DMS 273 treated with DMSO at 0.1 percent for 48 hours (cell line): ENCODE results near the gene CTXND1.
"Not testable (repeated sequence)": the region's sequence is repeated elsewhere in the genome, so short reads cannot be mapped to it uniquely, and the experiment has no call there.

ENCODE experiments used
- DNase-seq: peaks from one replicate; lab custom pipeline; 2025; lab: John Stamatoyannopoulos, UW

The CTXND1 gene

DNA sequence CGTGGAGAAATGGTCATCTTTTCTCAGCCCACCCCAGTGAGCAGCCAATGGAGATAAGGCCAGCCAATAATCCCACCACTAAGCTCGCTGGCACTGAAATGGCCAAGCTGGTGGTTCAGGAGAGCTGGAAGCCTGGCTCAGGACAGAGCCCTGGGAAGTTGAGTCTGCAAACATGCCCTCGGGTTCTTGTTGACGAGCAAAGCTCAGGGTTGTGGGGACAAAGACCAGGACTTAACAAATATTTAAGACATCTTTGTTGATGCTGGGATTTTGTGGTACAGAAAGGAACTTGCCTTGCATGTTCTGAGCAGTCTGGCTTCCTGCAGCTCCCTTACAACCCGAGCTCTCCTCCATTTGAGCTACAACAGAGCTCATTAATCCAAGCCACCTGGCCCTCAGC is 94.8 kb downstream of the CTXND1 start:
- DNase-seq = no peak

DNA sequence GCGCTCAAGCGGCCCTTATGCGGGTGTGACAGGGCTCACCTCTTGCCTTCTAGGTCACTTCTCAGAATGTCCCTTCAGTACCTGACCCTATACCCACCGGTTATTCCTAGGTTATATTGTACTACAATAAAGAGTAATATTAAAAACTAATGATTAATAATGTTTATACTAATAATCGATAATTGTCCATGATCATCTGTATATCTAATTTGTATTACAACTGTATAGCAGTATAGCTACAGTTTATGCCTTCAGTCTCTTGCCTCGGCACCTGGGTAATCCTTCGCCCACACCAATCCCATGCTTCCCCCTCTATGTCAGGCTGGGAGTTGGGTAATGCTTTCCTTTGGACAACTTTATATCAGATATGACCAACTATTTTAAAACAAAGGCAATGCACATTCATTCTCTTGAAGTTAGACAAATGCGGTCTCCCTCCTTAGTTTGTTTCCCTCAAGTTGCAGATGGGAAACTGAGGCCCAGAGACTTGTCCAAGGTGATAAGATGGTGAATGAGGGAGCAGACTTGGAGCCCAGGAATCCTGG is 95.8 kb downstream of the CTXND1 start:
- no peak for DNase-seq

DNA sequence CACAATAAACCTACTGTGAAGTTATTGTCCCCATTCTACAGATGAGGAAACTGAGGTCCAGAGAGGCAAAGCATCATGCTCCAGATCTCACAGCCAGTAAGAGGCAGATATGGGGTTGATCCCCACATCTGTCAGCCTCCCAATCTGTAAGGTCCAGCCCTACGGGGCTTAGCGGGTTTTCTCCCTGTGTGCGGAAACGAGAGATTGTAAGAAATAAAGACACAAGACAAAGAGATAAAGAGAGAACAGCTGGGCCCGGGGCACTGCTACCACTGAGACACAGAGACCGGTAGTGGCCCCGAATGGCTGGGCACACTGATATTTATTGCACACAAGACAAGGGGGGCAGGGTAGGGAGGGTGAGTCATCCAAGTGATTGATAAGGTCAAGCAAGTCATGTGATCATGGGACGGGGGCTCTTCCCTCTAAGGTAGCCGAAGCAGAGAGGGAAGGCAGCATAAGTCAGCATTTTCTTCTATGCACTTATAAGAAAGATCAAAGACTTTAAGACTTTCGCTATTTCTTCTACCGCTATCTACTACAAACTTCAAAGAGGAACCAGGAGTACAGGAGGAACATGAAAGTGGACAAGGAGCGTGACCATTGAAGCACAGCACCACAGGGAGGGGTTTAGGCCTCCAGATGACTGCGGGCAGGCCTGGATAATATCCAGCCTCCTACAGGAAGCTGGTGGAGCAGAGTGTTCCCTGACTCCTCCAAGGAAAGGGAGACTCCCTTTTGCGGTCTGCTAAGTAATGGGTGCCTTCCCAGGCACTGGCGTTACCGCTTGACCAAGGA is 96.4 kb downstream of the CTXND1 start:
- DNase-seq = not testable (repeated sequence)

DNA sequence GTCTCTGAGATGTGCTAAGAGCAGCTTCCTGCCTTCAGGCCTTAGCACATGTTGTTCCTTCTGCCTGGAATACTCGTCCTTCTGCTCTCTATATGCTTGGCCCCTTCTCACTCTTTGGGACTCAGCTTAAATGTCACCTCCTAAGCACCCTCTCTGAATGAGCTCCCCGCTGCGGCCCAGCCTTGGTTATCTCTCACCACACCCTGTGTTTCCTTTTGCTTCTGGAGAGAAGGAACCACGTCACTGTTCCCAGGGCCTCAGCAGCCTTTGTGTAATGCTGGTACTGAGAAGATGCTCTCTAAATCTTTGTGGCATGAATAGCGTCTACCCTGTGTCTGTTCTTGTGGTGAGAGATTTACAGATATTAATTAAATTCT is 97.0 kb downstream of the CTXND1 start:
- no peak for DNase-seq

DNA sequence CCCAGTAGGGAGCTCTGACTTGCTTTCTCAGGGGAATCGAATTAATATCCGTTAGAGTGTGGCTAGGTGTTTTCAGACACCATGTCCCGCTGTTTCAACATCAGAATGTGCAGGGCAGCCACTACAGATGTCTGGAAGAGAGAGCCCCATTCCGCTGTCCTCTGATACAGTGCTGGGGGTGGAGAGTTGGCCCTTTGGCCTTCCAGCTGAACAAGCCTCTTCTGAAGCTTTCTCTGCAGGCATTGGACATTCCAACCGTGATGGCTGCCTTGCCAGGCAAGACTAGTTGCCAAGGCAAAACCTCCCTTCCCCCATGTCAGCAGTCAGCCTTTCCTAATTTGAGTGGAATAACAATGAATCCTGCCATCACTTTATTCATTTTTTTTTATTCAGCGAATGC is 97.7 kb downstream of the CTXND1 start:
- DNase-seq = no peak

DNA sequence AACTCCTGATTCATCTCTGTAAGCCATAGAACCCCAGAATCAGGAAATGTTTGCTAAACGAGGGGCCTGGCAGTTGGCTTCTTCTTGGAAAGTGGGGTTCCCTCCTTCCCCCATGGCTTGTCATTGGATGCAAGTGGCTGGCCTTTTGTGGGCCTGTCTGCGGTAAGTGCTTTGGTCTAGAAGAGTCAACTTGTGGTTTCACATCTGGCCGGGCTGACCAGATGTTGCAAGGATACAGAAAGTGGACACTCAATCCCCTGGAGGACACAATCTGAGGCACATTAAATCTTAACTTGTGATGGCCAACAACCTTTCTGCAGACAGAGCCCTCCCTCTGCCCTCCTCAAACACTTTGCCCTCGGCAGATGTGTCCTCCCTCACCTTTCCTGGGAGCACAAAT is 98.1 kb downstream of the CTXND1 start:
- DNase-seq = no peak

DNA sequence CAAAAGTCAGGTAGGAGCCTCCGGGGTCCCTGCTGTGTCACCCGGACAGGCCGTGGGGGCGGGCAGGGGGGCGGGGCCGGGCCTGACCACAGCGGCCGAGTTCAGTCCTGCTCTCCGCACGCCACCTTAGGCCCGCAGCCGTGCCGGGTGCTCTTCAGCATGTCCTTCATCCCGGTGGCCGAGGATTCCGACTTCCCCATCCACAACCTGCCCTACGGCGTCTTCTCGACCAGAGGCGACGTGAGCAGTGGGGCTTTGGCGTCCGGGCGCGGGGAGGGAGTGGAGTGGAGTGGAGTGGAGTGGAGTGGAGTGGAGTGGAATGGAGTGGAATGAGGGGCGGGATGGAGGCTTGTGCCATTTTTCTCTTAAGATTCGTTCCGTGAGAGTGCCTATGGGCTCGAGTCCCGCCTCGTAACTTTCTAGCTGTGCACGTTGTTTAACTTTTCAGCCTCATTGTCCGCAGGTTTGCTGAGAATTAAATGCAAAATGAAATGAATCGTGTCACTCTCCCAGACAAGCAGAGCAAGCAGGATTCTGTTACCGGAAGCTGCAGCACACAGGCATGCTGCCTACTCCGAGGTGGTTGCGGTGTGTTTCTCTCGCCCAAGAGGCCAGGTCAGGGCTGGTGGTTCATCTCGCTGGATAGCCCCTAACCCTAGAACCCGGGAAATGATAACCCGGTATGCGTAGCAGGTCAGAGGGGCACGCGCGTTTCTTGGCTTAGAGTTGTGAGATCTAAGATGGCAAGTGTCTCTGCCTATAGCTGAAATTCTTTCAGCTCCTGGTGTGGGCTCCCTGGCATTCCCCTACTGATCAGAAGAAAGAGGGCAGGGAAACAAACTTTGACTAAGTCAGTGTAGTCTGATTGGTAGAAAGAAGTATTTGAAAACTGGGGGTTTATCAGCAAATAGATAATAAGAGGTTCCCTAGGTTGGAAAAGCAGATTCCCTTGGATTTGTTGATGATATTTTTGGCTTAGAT is 98.8 kb downstream of the CTXND1 start, which contains the start of gene FAH:
FAH (plus strand) TSS at position 104 of the 981 bp plus-strand sequence; CDS start at position 160, 56 bp downstream.
- DNase-seq = no peak

DNA sequence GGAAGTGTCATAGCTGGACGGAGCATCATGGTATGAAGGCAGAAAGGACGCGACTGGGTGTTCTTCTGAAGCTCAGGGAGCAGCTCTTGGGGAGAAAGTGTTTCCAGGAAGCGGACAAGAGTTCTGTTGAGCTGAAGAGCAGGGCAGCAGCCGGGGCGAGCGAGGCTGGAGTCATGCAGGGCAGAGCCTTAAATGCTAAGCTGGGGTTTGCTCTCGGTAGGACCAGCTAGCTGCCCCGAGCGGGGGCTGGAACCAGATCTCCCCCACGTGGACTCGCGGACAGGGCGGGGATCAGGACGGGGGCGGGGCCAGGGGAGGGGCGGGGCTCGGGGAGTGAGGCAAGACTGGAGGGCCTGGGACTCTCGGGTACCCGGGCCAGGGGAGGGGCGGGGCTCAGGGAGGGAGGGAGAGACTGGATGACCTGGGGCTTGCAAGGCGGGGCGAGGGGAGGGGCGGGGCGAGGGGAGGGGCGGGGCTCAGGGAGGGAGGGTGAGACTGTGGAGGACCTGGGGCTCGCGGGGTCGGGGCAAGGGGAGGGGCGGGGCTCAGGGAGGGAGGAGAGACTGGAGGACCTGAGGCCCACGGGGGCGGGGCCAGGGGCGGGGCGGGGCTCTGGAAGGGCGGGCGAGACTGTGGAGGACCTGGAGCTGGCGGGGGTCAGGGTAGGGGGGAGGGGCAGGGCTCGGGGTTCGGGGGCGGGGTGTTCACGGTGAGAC is 99.7 kb downstream of the CTXND1 start:
- peak; percentile 73 for DNase-seq

DNA sequence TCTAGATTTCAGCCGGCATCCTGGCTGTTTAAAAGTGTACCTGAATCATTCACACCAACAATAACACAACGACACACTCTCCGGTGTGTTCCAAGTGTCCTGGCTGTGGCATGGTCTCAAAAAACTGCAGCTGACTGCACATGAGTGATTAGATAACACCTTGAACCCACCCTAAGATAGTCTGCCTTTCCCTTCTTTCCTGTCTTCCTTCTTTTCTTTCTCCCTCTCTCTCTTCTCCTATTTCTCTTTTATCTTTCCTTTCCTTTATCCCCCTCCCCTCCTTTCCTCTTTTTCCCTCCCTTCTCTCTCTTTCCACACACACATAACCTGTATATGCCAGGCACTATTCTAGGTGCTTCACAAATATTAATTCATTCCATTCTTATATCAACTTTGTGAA is 100.4 kb downstream of the CTXND1 start:
- DNase-seq = no peak

DNA sequence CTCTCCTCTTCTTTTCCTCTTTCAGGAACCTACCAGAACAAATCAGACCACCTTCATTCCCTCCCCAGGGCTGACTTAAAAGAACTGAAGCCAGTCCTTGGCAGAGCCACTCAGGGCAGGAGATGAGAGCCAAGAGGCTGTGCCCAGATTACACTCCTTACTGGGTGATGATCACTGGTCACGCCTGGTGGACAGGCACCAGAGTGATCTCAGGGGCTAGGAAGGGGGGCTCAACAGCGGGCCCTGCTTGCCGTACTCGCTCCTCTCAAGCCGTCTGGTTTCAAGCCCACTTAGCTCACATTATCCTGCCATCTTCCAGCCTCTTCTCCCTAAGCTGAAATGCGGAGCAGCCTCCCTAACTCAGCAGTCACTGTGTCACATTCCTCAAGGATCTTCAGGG is 100.9 kb downstream of the CTXND1 start:
- no peak for DNase-seq
